Ammon's horn (tissue), 1 donor: ENCODE results near the gene ZNF391.
"Not testable (repeated sequence)": the region's sequence is repeated elsewhere in the genome, so short reads cannot be mapped to it uniquely, and the experiment has no call there.

ENCODE experiments used
- DNase-seq: peaks from one replicate; pipeline ENCODE4 v3.0.0-alpha.2; 2016; ENCODE audit warnings: low spot score

ZNF391 gene

DNA sequence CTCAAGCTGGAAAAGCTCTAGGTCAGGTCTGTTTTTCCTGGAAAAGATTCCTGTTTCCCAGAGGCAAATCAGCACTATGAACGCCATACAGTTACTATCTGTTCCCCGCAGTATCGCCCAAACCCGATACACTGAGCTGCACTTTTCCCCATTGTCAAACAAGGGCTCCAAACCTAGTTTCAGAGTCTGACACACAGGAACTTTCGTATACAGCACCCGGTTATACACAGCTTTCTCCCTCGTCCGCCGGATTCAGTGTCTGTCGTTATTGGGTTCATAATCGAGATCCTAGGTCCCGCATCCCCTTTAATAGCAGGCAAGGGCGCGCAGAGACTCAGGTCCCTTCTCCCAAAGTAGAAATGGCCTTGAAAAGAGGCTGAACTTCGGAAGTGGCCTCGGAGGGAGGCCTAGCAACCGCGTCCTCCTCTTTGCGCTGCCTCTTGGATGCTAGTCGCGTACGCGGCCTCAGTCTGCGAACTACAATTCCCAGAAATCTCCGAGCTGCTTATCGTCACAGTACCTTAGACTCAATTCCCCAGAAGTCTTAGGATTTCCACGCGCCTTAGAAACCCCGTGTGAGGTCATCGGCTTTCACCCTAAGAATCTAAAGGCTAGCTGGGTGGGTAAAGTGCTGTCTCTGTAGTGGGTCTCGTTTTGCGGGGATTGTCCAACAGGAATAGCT, 34.2 kb downstream of the ZNF391 start:
- no peak for DNase-seq

- DNase-seq = not testable (repeated sequence)
Observed at GRCh38 chr6:27424851-27425250, 36.3 kb downstream of the ZNF391 start.

- DNase-seq = peak; percentile 75
Observed at GRCh38 chr6:27426045-27426620, 37.6 kb downstream of the ZNF391 start.

- DNase-seq = no peak
Observed at GRCh38 chr6:27428502-27428901, 39.9 kb downstream of the ZNF391 start.

GRCh38 chr6:27428966-27429365, 40.4 kb downstream of the ZNF391 start:
- no peak for DNase-seq

- no peak for DNase-seq
Observed at GRCh38 chr6:27433714-27434113, 45.2 kb downstream of the ZNF391 start.

- DNase-seq = no peak
Observed at GRCh38 chr6:27439371-27439770, 50.8 kb downstream of the ZNF391 start.

DNA sequence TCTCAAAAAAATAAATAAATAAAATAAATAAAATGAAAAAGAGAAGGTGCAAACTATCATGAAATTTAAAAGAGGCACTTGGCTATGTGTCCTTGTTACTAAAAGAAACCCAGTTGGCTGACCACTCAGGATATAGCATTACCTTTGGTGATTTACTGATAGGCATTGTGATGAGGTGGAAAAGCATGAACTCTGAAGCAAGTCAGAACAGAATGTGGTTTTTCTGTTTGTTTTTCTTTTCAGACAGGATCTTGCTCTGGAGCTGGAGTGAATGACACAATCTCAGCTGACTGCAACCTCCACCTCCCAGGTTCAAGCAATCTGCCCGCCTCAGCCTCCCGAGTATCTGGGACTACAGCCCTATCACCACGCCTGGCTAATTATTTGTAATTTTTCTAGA, 52.4 kb downstream of the ZNF391 start:
- no peak for DNase-seq

- no peak for DNase-seq
Observed at GRCh38 chr6:27442932-27443331, 54.4 kb downstream of the ZNF391 start.

DNA sequence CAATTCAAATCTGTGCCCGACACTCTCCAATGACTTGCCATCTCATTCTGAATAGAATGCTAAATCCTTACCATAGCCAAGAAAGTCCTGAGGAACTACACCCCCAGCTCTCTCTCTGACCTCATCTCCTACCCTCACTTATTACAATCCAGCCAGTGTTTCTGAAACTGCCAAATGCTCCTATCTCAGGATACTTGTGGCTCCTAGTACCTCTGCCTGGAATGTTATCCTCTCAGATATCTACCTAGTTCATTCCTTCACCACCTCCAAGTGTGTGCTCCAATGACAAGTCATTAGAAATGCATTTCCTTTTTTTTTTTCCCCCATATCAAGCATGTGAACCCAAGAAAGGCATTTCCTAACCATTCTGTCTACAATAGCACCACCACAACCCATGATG, 59.9 kb downstream of the ZNF391 start:
- DNase-seq = no peak

GRCh38 chr6:27451660-27452390, 63.3 kb downstream of the ZNF391 start:
- no peak for DNase-seq

DNA sequence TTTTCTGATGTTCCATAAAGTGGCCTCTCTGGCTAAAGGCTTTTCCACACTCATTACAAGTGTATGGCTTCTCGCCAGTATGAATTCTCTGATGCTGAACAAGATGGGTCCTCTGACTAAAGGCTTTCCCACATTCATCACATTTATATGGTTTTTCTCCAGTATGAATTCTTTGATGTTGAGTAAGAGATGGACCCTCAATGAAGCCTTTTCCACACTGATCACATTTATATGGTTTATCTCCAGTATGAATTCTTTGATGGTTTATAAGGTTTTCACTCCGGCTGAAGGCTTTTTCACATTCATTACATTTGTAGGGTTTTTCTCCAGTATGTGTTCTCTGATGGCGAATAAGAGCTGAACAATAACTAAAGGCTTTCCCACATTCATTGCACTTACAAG, 63.9 kb downstream of the ZNF391 start:
- DNase-seq = no peak
